Lung (tissue), 12 donors: Measurements from ENCODE around the gene DCTD. TPM values are rescaled to one million over a fixed set of nuclear protein-coding genes. Genes with fewer than 3 reads are reported as not detected.

Source experiments
- ATAC-seq: fragments of 200-7000 bp; cut with Tn5 transposase; one replicate; pipeline ENCODE4 v1.9.1; 2020; ENCODE audit warnings: moderate number of reproducible peaks; ENCODE audit not compliant: insufficient read depth, low FRiP score
- DNase-seq, 3 donors: peaks; one replicate each; pipeline ENCODE4 v3.0.0-alpha.2; 2013 to 2017
- H3K27ac ChIP-seq, 2 donors: one replicate each; pipeline ENCODE4 v1.5.1; 2013; ENCODE audit warnings: mild to moderate bottlenecking in 2 of 2, moderate library complexity in 2 of 2, control low read depth in 1 of 2, inconsistent platforms in 1 of 2, low read depth in 1 of 2, low read length in 1 of 2
- H3K27me3 ChIP-seq, 3 donors: one replicate each; pipeline ENCODE4 v1.5.1; 2013; ENCODE audit warnings: low read length in 2 of 3; ENCODE audit not compliant: control insufficient read depth in 3 of 3, insufficient read depth in 3 of 3
- H3K36me3 ChIP-seq, 4 donors: one replicate each; pipeline ENCODE4 v1.5.1; 2013; ENCODE audit warnings: low read length in 4 of 4, mild to moderate bottlenecking in 1 of 4, moderate library complexity in 1 of 4; ENCODE audit not compliant: control insufficient read depth in 4 of 4, insufficient read depth in 4 of 4
- H3K4me1 ChIP-seq, 5 donors: one replicate each; pipeline ENCODE4 v1.5.1; 2013; ENCODE audit warnings: low read length in 5 of 5, mild to moderate bottlenecking in 2 of 5, moderate library complexity in 1 of 5; ENCODE audit not compliant: control insufficient read depth in 5 of 5, insufficient read depth in 5 of 5
- H3K4me3 ChIP-seq: one replicate; pipeline ENCODE4 v1.5.1; 2013; ENCODE audit warnings: mild to moderate bottlenecking, control low read depth, moderate library complexity
- H3K9ac ChIP-seq, 2 donors: one replicate each; pipeline ENCODE4 v1.5.1; 2013; ENCODE audit warnings: low read length in 2 of 2, control low read depth in 1 of 2; ENCODE audit not compliant: insufficient read depth in 1 of 2
- H3K9me3 ChIP-seq, 4 donors: one replicate each; pipeline ENCODE4 v1.5.1; 2013; ENCODE audit warnings: low read length in 3 of 4, mild to moderate bottlenecking in 1 of 4, moderate library complexity in 1 of 4; ENCODE audit not compliant: control insufficient read depth in 4 of 4, insufficient read depth in 3 of 4
- CTCF ChIP-seq: IDR thresholded peaks from 2 replicates; pipeline ENCODE4 v1.5.1; 2012; ENCODE audit warnings: mild to moderate bottlenecking; ENCODE audit errors: control extremely low read depth, extremely low read depth
- WGBS, 2 donors: extraction: QIAGEN DNeasy Blood & Tissue Kit; methylation state at CpG; one replicate each; pipeline ENCODE4 v1.1.7; 2013; 5-methylcytosine and 5-hydroxymethylcytosine counted together
- polyA plus RNA-seq, 2 donors: library from polyadenylated mRNA; stranded (reverse); fragments of 200-250 nt; gene quantifications; one replicate each; pipeline ENCODE4 v1.2.1, GENCODE V29; 2013
- total RNA-seq, 2 donors: library from RNA; depleted of rRNA in 1 of 2; stranded (reverse); fragments of >200 nt in 1 of 2; gene quantifications; one replicate each; pipeline ENCODE4 v1.2.1, GENCODE V29; 2014 to 2021
- donor health status: control.
- donor health status: control.
- donor health status: Bipolar disorder and iron deficiency.
- donor health status: healthy.
- donor health status: DM: yes; HTN: yes; CAD: no.

Gene DCTD
- total and polyA plus RNA-seq, 4 donors = 52.6 to 80.4 (median 68.3) TPM

DNA sequence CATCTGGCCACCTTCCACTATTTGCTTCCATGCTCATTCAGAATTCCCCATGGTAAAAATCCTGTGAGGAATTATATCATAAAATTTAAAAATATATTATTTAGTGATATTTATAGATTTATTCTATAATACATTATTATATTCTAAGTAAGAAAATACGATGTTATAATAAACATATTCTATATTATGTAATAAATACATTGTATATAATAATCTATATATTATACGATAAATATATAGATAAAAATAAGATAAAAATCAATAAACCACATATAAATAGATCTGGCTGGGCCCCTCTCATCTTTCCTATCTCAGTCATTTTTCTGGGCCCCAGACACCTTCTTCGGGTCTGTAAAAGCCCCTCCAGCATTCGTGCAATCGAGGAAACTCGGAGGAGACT lies 68.5 kb downstream of the DCTD start:
- Histone ChIP-seq H3K9me3 (peaks cover 0 to 4% (median 2%) of the 10 kb centered on the region in 4 donors), H3K36me3 (no peaks in the 10 kb centered on the region), H3K27me3 (no peaks in the 10 kb centered on the region), H3K9ac (no peak overlapping the region), H3K4me1 (no peaks in the 10 kb centered on the region), H3K27ac (no peak overlapping the region), H3K4me3 (no peak overlapping the region)
- ATAC-seq (no peak), DNase-seq (no peak)
- no peak for TF ChIP-seq CTCF
- 93% methylated on average over 6 of the region's 6 CpGs for whole genome bisulfite sequencing, 2 donors

- no peak for DNase-seq
- Histone ChIP-seq H3K27me3 (no peaks in the 10 kb centered on the region), H3K4me1 (no peaks in the 10 kb centered on the region), H3K9me3 (no peaks in the 10 kb centered on the region), H3K4me3 (no peak overlapping the region), H3K9ac (no peak overlapping the region), H3K27ac (no peak overlapping the region), H3K36me3 (no peaks in the 10 kb centered on the region)
- ATAC-seq = no peak
- TF ChIP-seq CTCF = no peak
- 90 to 95% methylated on average over 27 of the region's 27 CpGs for whole genome bisulfite sequencing, 2 donors
Measured at GRCh38 chr4:182847576-182848450, 69.4 kb downstream of the DCTD start.

GRCh38 chr4:182846036-182846435 lies 71.2 kb downstream of the DCTD start:
- no peaks in the 10 kb centered on the region for H3K36me3 ChIP-seq
- no peak overlapping the region for H3K4me3 ChIP-seq
- no peaks in the 10 kb centered on the region for H3K4me1 ChIP-seq
- DNase-seq (no peak), ATAC-seq (no peak)
- no peak overlapping the region for H3K27ac ChIP-seq
- TF ChIP-seq CTCF = no peak
- no peak overlapping the region for H3K9ac ChIP-seq
- no peaks in the 10 kb centered on the region for H3K27me3 ChIP-seq
- no peaks in the 10 kb centered on the region for H3K9me3 ChIP-seq
- 86 to 93% methylated on average over 8 of the region's 8 CpGs for WGBS, 2 donors
